Stimulated activated CD4-positive, alpha-beta T cell treated with anti-CD3 and anti-CD28 coated beads, TNF-alpha, amount 100 ng/mL, for 1 hour (primary cell): ENCODE results near the gene LAMA2.

Experiments
- DNase-seq, 3 donors: peaks; one replicate each; pipeline ENCODE4 v3.0.0-alpha.2; 2020; ENCODE audit warnings: low read depth in 3 of 3, low spot score in 1 of 3

LAMA2 gene

DNA sequence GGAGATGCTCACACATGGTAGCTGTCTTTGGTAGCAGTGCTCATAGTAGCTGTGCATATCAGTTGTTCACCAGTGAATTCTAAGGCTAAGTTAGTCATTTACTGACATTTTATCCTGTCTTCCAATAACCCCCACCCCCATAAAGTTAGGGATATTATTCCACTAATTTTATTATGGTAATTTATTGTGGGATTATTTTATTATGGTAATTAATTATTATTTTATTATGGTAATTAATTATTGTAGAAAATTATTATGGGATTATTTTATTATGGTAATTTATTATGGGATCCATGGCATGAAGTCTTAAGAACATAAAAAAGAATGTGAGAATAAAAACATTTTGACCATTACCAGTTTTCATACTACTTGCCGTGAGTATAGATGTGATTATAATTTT, 406.5 kb downstream of the LAMA2 start:
- no peak for DNase-seq

DNA sequence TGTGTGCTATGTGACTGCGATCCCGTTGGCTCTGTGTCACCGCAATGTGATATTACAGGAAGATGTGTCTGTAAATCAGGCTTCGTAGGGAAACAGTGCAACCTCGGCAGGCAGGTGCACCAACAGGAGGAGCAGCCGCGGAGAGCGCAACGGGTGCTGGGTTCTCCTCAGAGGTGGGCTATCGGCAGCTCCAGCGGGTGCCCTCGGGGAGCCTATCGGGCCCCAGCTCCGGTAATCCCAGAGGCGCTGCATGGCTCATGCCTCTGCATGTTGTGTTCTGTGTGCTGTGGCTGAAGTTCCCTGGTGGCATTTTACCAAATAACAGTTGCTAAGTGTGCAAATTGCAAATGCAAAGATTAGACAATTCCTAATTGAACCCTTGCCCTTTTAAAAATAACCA, 409.9 kb downstream of the LAMA2 start:
- DNase-seq = no peak

DNA sequence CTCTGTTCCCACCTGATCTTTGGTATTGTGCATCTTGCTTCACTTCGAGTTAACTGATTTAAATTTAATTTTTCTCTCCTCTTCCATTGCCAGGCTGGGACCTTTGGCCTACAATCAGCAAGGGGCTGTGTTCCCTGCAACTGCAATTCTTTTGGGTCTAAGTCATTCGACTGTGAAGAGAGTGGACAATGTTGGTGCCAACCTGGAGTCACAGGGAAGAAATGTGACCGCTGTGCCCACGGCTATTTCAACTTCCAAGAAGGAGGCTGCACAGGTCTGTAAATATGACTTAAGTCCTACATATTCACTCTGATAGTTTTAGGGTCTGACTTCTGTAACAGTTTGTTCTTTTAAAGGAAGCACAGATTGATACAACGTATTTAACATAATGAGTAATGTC, 414.7 kb downstream of the LAMA2 start:
- no peak for DNase-seq

DNA sequence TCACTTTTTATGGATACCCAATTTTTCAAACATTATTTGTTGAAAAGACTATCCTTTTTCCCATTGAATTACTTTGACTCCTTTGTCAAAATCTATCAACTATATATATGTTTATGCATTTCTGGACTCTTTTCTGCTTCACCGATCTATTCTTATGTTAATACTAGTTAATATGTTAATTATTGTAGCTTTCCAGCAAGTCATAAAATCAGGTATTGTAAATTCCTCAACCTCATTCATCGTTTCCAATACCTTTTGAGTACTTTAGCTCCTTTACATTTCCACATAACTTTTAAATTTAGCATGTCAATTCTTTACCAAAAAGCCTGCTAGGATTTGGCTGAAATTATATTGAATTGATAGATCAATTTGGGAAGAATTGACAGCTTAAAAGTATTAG, 419.7 kb downstream of the LAMA2 start:
- no peak for DNase-seq

DNA sequence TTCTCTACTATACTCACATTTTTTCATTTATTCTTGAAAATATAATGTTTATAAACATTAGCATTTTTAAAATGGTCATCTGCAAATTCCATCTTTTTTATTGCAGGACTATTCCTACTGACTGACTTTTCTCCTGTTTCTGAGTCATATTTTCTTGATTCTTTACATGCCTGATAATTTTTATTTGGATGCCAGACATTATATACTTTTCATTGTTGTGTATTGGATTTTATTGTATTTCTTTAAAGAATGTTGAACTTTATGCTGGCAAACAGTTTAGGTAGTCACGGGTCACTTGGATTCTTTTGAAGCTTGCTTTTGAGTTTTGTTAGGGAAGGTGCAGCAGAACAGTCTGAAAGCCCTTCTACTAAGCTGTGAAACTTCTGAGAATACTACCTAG, 423.9 kb downstream of the LAMA2 start:
- DNase-seq = no peak

DNA sequence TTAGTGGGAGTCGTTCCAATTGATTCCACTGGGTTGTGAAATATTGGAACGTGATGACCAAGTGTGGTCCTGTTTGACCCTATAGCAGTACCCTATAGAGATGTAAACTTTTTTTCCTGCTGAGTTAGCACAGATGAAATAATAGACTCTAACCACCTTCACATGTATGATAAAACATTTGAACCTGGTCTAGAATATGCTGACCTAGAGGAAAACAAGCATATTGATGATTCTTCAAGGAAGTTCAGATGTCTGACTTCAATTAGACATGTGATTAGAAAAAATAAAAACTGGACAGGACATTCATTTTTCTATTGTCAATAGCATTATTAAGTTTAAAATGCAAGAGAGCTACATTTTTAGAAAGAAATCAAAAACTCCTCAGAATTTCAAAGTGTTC, 424.9 kb downstream of the LAMA2 start:
- DNase-seq = no peak

DNA sequence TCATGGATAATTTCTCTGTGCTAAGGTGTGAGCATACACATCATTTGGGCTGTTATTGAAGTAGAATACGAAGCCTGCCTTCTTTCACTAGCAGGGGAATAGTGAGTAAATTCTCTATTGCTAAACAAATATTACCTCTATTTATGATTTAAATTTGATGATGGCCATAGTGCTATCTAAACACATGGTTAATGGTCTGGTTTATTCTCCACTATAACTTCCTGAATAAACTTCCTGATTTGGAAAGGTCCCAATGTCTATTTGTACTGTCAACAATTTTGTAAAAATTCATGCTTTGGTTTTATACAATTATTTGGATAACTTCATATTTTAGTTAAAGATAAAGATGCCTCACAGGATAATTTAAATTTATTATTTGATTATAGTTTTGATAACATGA, 426.2 kb downstream of the LAMA2 start:
- no peak for DNase-seq

DNA sequence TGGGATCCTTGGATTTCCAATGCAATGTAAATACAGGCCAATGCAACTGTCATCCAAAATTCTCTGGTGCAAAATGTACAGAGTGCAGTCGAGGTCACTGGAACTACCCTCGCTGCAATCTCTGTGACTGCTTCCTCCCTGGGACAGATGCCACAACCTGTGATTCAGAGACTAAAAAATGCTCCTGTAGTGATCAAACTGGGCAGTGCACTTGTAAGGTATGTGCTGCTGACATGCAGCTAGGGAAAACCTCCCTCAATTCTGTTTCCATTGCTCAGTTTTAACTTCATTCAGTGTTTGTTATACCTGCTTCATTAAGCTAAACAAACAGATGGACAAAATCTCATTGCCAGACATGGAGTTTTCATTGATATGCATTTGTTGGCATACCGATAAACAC, 429.9 kb downstream of the LAMA2 start:
- DNase-seq = no peak

DNA sequence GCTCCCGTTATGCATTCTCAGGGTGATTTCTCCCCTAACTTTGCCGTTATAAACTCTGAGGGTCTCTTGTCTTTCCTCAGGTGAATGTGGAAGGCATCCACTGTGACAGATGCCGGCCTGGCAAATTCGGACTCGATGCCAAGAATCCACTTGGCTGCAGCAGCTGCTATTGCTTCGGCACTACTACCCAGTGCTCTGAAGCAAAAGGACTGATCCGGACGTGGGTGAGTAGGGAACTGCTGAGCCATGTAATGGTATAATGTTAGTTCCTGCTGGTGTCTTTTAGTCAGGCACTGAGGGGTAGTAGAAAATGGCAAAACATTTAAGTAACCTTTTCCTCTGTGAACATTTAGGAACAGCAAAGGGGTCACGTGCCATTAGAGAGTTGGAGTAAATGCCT, 431.6 kb downstream of the LAMA2 start:
- DNase-seq = no peak

DNA sequence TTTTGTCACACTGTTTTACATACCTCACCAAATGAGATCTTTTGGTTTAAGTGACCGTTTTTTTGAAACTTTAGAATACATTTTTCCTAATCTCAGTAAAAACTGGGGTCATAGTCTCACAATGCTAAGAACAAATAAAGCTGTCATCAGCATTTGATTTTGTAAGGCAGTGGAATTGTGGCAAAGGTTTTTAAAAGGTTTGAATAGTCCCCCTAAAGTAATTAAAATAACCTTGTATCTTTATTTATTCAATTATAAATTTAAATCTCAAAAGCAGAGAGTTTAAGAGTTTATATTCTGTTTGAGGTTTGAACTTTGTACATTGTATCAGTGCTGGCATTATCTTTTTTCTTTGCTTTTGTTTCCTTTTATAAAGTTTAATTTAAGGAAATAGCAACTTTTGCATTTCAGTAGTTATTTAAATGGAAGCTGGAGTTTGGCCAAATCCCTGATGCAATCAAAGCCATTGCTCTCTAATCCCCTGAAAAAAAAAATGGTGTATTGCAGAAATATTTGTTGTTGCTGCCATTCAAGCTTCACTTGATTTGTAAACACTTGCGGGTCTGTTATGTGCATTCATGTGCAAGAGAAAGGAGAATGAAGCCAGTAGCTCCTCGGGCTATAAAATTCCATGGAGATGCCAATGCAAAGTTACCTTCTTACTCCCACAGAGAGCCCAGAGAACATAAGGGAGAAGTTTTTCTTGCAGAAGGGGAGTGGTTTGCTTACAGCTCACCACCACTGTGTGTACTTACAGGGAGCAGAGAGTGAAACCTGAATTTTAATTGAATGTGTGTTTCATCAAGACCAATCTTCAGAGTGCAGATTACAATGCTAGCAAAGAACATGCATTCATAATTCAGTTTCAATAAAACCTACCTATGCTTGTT, 435.2 kb downstream of the LAMA2 start:
- DNase-seq = no peak

DNA sequence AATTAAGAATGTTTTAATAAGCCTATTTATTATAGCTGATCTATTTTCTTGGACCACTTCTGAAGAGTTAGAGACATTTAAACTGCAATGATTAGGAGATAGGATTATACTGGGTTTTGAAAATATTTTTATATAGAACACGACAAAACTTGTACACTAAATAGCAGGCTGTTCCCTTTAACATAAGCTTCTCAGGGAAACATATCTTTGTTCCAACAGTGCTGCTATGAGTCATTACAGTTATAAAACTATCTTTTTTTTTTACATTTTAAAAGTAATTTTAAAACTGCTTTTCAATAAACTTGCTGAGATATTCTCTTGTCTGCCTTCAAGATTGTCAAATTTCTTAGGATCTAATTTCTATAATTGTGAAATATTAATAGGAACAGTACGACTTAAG, 438.0 kb downstream of the LAMA2 start:
- no peak for DNase-seq

DNA sequence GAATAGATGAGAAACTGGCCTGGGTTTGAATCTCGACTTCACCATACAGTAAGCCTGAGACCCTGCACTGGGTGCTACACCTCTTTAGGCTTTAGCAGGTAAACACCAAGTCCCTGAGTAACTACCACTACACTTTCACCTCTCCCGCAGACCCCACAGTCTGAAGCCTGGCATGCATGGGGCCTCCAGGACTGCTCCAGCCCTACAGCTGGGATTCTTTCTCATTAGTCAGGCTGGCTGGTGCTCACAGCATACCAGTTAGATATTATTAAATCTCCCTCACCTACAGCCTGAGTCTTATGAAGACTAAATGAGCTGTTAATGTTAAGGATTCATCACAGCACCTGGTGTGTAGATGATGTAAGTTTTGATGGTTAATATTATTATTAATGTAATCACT, 438.4 kb downstream of the LAMA2 start:
- DNase-seq = no peak

DNA sequence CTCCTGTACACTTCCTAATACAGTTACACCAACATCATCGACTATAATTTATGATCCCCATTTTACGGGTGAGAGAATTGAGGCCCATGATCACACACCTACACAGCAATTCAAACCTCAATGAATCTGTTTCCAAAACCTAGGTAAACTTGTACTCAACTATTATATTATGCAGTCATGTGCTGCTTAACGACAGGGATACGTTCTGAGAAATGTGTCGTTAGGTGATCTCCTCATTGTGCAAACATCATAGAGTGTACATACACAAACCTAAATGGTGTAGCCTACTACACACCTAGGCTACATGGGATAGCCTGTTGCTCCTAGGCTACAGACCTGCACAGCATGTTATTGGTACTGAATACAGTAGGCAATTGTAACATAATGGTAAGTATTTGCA, 441.4 kb downstream of the LAMA2 start:
- DNase-seq = no peak

DNA sequence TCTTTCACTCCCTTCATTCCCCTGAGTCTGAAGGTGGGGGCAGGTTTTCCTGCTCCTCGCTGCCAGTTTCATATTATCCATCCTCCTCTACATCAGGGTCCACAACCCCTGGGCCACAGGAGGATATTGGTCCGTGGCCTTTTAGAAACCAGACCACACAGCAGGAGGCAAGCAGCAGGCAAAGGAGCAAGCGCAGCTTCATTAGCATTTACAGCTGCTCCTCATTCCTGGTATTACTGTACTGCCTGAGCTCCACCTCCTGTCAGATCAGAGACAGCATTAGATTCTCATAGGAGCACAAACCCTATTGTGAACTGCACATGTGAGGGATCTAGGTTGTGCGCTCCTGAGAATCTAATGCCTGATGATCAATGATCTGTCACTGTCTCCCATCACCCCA, 446.7 kb downstream of the LAMA2 start:
- DNase-seq = no peak

DNA sequence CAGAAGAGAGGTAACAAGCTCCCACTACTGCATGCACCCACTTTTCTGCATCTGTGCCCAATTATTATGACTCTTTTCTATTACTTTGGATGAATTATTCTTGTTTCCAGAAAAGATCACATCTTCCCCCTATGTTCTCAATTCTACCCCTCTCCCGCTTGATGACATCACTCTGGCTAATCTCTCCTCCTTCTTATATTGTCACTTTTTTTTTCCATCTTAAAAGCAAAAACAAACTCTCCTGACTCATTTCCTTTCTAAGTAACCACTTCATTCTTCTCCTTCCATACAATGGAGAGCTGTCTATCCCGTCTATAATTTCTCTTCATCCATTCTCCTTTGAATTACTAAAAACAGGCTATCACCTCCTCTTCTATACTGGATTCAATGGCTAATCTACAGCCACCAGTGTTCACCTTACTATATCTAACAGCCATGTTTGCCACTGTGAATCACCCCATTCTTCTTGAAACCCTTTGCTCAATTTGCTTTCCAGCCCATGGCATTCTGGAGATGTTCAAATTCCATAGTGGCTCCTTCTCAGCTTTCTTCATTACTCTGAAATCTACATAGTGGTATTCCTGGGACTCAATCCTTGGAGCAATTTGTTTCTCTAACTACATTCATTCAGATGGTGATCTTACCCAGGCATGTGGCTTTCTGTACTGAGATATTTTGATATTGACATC, 448.7 kb downstream of the LAMA2 start:
- DNase-seq = no peak

DNA sequence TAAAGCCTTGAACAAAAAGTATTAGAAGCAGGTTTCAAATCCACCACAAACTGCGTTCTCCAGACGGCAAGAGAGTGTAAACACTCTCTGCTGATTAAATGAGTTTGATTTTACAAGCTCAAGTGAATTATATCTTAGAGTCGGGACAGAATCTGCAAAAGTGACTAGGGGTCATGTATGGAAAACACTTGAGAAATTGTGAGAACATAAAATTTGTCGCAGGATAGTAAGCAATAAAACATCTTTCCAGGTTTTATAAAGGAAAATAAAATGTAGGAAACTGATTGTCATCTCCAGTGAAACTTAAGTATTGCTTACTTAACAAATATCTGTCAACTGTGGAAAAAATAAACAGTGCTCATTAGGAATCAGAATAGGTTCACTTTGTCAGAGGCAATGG, 452.9 kb downstream of the LAMA2 start:
- DNase-seq = no peak

DNA sequence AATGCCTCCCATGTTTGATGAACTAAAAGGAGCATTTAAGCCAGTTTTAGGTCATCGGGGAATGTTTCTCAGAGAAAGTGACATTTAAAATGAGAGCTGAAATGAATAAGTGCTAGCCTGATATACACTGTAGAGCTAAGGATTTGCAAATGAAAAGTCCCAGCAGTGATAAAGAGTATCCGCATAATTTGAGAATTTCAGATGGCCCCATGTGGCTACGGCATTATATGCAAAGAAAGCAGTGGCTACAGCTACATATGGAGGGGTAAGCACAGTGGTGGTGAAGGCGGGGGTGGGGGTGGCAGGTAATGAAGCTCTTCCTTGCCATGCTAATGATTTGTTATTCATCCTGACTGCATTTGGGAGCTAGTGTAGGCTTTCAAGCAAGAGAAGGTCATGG, 455.7 kb downstream of the LAMA2 start:
- no peak for DNase-seq

DNA sequence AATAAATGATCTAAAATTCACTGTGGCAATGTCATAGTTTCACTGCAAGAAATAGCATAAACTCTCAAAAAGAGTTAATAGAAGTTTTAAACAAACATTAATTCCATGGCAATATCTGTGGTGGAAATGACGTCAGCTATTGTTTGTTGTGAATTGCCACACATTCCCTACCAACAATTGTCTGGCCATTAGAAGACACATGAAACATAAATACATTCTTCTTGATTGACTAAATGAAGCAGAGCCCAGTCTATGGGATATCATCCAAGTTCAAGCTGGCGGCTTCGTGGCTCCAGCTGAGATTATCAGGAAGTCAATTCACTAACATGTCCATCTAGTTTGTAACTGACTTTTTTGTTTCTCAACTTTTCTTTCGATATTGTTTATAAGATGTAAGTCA, 458.0 kb downstream of the LAMA2 start:
- DNase-seq = no peak

DNA sequence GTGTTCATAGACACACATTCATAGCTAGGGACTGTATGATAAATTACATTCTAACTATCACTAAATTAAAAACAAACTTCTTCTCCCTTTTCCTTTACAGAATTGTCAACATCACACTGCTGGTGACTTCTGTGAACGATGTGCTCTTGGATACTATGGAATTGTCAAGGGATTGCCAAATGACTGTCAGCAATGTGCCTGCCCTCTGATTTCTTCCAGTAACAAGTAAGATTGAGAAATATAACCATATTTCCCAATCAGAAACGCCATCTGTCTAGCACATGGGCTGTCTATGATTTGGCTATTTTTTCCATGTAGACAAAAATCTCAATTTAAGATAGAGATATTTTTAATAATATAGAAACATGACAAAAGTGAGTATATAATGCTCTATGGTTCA, 459.3 kb downstream of the LAMA2 start:
- no peak for DNase-seq

DNA sequence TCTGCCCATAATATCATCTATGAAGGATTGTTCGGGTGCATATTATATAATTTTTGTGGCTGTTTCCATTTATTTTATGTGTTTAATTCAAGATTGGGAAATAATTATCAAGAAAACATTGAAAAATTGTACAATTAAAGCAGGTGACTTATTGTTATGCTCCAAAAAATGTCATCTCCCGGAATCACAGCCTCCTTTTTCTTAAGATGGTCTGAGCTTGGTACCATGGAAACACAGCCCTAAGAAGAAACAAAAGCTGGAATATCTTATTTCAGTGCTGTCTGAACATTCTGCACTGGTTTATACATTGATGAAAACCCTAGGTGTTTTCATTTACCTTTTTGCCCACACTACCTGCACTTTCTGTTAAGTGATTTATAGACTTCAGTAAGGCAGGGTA, 459.9 kb downstream of the LAMA2 start:
- no peak for DNase-seq

DNA sequence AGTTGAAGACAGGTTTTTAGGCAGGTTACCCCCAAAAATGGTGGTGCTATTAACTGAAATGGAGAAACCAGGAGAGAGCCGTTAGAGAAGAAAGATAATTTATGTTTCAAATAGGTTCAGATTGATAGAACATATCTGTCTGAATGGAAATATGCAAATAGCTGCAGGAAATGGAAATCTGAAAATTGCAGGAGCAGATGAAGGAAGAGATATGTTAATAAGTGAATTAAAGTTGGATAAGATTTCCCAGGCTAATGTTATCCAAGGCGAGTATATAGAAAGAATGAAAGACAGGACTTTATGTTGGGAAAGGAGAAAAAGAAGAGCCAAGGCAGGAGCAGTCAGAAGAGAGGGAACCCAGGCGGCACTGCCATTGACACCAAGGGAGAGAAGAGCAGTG, 461.4 kb downstream of the LAMA2 start:
- DNase-seq = no peak

DNA sequence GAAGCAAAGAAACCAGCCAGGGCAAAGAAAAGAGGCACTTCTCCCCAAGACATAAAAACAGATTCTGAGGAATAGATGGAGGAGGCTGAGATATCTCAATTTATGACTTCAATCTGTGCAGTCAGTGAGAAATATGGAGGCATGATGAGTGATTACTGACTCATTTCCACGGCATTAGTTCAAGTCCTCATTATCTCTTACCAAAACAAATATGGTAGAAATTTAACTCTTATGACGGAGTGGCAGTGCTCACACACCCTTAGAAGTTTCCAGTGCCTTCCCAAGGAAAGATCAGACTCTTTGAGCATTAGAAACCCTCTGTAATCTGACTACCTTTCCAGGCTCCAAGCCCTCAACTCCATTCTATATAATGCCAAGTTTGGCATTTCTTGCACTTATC, 463.0 kb downstream of the LAMA2 start:
- DNase-seq = no peak

DNA sequence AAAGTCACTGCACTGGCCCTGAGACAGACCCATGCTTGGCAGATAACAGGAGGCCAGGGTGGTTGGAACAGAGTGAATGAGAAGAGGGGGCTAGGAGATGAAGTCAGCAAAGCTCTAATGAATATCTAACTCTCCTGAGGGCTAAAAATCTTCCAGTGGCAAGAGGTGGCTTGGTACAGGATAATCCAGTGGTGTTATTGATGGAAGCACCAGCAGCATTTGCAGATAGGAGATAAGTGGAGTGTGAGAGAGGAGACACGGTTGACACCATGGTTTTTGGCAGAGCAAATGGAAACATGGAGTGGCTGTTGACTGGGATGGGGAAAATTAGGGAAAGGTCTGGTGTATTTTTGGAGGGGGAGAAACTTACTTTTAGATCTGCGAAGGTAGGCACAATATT, 464.0 kb downstream of the LAMA2 start:
- DNase-seq = no peak
